K562 (cell line): ENCODE results near the gene ANKRD12. TPM values are rescaled to one million over a fixed set of nuclear protein-coding genes. Genes with fewer than 3 reads are reported as not detected.

Experiments used
- AFF4 ChIP-seq: sonication (generic); formaldehyde crosslinking; IDR thresholded peaks from 2 replicates; pipeline ENCODE4 v1.8.0; 2023; ENCODE audit warnings: mild to moderate bottlenecking, missing genetic modification reagents
- BRF1 ChIP-seq: IDR thresholded peaks from 3 replicates; pipeline ENCODE4 v1.6.1; 2011; ENCODE audit warnings: borderline replicate concordance, mild to moderate bottlenecking; ENCODE audit not compliant: insufficient read length; ENCODE audit errors: extremely low read depth
- CTCFL ChIP-seq: IDR thresholded peaks from 2 replicates; pipeline ENCODE4 v1.6.1; 2011; ENCODE audit warnings: borderline replicate concordance, low read depth, mild to moderate bottlenecking, moderate library complexity, low read length; ENCODE audit not compliant: insufficient read depth, poor library complexity, severe bottlenecking
- PRMT5 ChIP-seq: sonication (generic); formaldehyde crosslinking; IDR thresholded peaks from 2 replicates; pipeline ENCODE4 v1.5.0; 2020; ENCODE audit warnings: missing genetic modification reagents
- TFAM ChIP-seq: fragments of 250-450 bp; sonication (Bioruptor Pico); conservative IDR thresholded peaks from 2 replicates; pipeline ENCODE4 v1.5.0; 2021; ENCODE audit warnings: mild to moderate bottlenecking, moderate library complexity
- TSHZ1 ChIP-seq: fragments of 250-450 bp; sonication (Bioruptor Pico); IDR thresholded peaks from 2 replicates; pipeline ENCODE4 v1.4.0; 2020; ENCODE audit warnings: mild to moderate bottlenecking, moderate library complexity
- ZBTB34 ChIP-seq: fragments of 250-450 bp; sonication (Bioruptor Pico); IDR thresholded peaks from 2 replicates; pipeline ENCODE4 v1.8.0; 2021; ENCODE audit warnings: mild to moderate bottlenecking, moderate library complexity
- ZBTB9 ChIP-seq: fragments of 450-650 bp; formaldehyde crosslinking; IDR thresholded peaks from 2 replicates; pipeline ENCODE4 v1.4.0; 2020; ENCODE audit warnings: mild to moderate bottlenecking, moderate library complexity
- ZNF592 ChIP-seq: fragments of 450-650 bp; IDR thresholded peaks from 2 replicates; pipeline ENCODE4 v1.6.1; 2017; ENCODE audit warnings: antibody characterized with exemption, mild to moderate bottlenecking
- polyA plus RNA-seq, 8 experiments: library from polyadenylated mRNA; depleted of rRNA in 4 of 8; stranded (reverse) in 5 of 8; unstranded in 3 of 8; fragments of >200 nt; fragmentation: Nextera tagmentation in 2 of 8; fragmentation: Illumina TruSeq in 1 of 8; extraction: Ambion mirVana in 2 of 8; extraction: Trizol in 1 of 8; gene quantifications; 2 replicates each; pipeline versions ENCODE4 v1.2.1 to v1.2.3, GENCODE V29; 2011 to 2014; ENCODE audit warnings: inconsistent platforms in 1 of 8, missing spikeins in 1 of 8
- total RNA-seq, 7 experiments: library from RNA; depleted of rRNA in 6 of 7; stranded (reverse); fragments of >200 nt in 6 of 7; fragmentation: Illumina TruSeq in 2 of 7; extraction: Trizol in 2 of 7; gene quantifications; 2 replicates each; pipeline versions ENCODE4 v1.2.1 to v1.2.3, GENCODE V29; 2011 to 2021; ENCODE audit warnings: low replicate concordance in 1 of 7

ANKRD12 gene
- total and polyA plus RNA-seq, 9 of the 15 experiments (the other 6 are each of a cell fraction or from before 2014, with no cell fraction given), result 6.6 to 28.2 (median 16.0) TPM

- TF ChIP-seq AFF4 (CRISPR knock-in tag) (peak; percentile 45; the same call in 1 of the 2 replicates), CTCFL (no peak), PRMT5 (no peak), TSHZ1 (0 out of 2 replicates have a peak, but pooled peaks have one; percentile 15), ZBTB9 (CRISPR knock-in tag) (peak; percentile 71; the same call in 1 of the 2 replicates), BRF1 (no peak), TFAM (CRISPR knock-in tag) (no peak), ZBTB34 (CRISPR knock-in tag) (0 out of 2 replicates have a peak, but pooled peaks have one; percentile 51), ZNF592 (peak; percentile 89)
These were observed 184.5 kb downstream of the ANKRD12 start (continued) for GRCh38 chr18:9321017-9321452.
